C4-2B (cell line): ENCODE measurements around the gene ATP2A2.
"Not testable (repeated sequence)": the region's sequence is repeated elsewhere in the genome, so short reads cannot be mapped to it uniquely, and the experiment has no call there.

ENCODE experiments used
- CTCF ChIP-seq: fragments of 450-650 bp; conservative IDR thresholded peaks from 2 replicates; pipeline ENCODE4 v1.5.1; 2017; ENCODE audit warnings: mild to moderate bottlenecking
- ZFX ChIP-seq: fragments of 450-650 bp; IDR thresholded peaks from 2 replicates; pipeline ENCODE4 v1.6.1; 2017

GRCh38 chr12:110340261-110340660 lies 59.2 kb downstream of the ATP2A2 start:
- TF ChIP-seq CTCF, ZFX: not testable (repeated sequence)
